ENCODE results near the gene AK5. TPM values are rescaled to one million over a fixed set of nuclear protein-coding genes. Genes with fewer than 3 reads are reported as not detected.

Gene AK5
- total and polyA plus RNA-seq, 2 experiments from 2014 or later: 8.8 to 12.2 TPM

GRCh38 chr1:77475641-77476040 lies 193.8 kb downstream of the AK5 start:
- ATAC-seq (no peak), DNase-seq (ENCODE audit: low spot score) (no peak)
- H3K79me2 ChIP-seq (replicated peaks; ENCODE audit: insufficient read depth): no peaks in the 10 kb centered on the region
- TF ChIP-seq STAT1 (IDR thresholded peaks at IDR 0.05; ENCODE audit: unreplicated experiment): no peak
- TF ChIP-seq POLR2AphosphoS5 (IDR thresholded peaks at IDR 0.05; ENCODE audit: low read depth): no peak
- TF ChIP-seq ETS1 (IDR thresholded peaks at IDR 0.05): no peak
- no peak for TF ChIP-seq JUNB (IDR thresholded peaks at IDR 0.05; ENCODE audit: unreplicated experiment)
- TF ChIP-seq NANOG (IDR thresholded peaks at IDR 0.05; ENCODE audit: borderline replicate concordance): no peak
- TF ChIP-seq ZNF462 (CRISPR knock-in tag; IDR thresholded peaks at IDR 0.05): no peak
- no peak for TF ChIP-seq CREB1 (CRISPR knock-in tag; IDR thresholded peaks at IDR 0.05; ENCODE audit: low read depth)
- no peak for TF ChIP-seq ZNF331 (CRISPR knock-in tag; IDR thresholded peaks at IDR 0.05; ENCODE audit: low read depth)
- no peak for TF ChIP-seq EZH2 (IDR thresholded peaks at IDR 0.05; ENCODE audit: low read depth, unreplicated experiment)
- no peak for TF ChIP-seq CTCF (conservative IDR thresholded peaks at IDR 0.05; ENCODE audit: low read depth in 2 of 2)
- TF ChIP-seq ZNF114 (CRISPR knock-in tag; IDR thresholded peaks at IDR 0.05): no peak
- Mint-ChIP-seq H3K9me3 (no peaks in the 10 kb centered on the region), H3K4me3 (no peak overlapping the region), H3K27me3 (ENCODE audit: insufficient read depth, low read depth, poor library complexity) (peaks cover 3% of the 10 kb centered on the region), H3K27ac (no peak overlapping the region), H3K36me3 (ENCODE audit: low read depth) (no peaks in the 10 kb centered on the region), H3K4me1 (no peaks in the 10 kb centered on the region)
- no peaks in the 10 kb centered on the region for H3K27me3 ChIP-seq (ENCODE audit: insufficient read depth)
- H3K4me1 ChIP-seq (ENCODE audit: insufficient read depth): no peaks in the 10 kb centered on the region
- no peak overlapping the region for H3K4me2 ChIP-seq
- H3K9me2 ChIP-seq (ENCODE audit: insufficient read depth): peaks cover 9% of the 10 kb centered on the region
- H3K27ac ChIP-seq (ENCODE audit: low read depth): no peak overlapping the region
- no peaks in the 10 kb centered on the region for H3F3A ChIP-seq (replicated peaks; ENCODE audit: low read depth)
- H3K36me3 ChIP-seq (ENCODE audit: insufficient read depth): no peaks in the 10 kb centered on the region
- no peak overlapping the region for H2AFZ ChIP-seq
- H3K4me3 ChIP-seq: no peak overlapping the region
- no peaks in the 10 kb centered on the region for H4K20me1 ChIP-seq (replicated peaks; ENCODE audit: insufficient read depth)

Measured in GM23338 (cell line).